ENCODE measurements around the gene KNOP1.
"Not testable (repeated sequence)": the region's sequence is repeated elsewhere in the genome, so short reads cannot be mapped to it uniquely, and the experiment has no call there.

Gene KNOP1

DNA sequence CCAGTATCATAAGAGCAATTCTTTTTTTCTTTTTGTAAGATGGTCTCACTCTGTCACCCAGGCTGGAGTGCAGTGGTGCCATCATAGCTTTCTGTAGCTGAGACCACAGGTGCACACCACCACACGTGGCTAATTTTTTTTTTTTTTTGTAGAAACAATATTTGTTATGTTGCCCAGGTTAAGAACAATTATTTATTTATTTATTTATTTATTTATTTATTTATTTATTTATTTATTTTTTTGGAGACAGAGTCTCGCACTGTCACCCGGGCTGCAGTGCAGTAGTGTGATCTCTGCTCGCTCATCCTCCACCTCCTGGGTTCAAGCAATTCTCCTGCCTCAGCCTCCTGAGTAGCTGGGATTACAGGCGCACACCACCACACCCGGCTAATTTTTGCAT lies 38.7 kb downstream of the KNOP1 start:
- not testable (repeated sequence) for DNase-seq

GRCh38 chr16:19678804-19679203 lies 39.2 kb downstream of the KNOP1 start:
- DNase-seq = no peak

DNA sequence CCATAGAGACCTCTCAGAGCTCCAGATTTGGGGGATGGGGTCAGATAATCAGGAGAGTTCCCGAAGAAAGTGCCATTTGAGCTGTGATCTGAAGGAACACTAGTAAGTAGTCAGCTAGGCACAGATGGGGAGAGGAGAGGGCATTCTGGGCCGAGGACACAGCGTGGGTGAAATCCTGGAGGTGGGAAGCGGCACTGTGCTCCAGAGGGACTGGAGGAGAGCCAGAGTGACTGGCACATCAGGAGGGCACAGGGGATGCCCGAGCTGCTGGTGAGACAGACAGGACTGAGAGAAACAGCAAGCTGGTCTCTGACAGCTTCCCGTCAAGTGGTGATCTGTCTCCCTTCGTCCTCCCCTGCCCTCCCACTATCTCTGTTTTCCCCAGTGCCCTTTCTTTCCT lies 40.6 kb downstream of the KNOP1 start:
- no peak for DNase-seq

DNA sequence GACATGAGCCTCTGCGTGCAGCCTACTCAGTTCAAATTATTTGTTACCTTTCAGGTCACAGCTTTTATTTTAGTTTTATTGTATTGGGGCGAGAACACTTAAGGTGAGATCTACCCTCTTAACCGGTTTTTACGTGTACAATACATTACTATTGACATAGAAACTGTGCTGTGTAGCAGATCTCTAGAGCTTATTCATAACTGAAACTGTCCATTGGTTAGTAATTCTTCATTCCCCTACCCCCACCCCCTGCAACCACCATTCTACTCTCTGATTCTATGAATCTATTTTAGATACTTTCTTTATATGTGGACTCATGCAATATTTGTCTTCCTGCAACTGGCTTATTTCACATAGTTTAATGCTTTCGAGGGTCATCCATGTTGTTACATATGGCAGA lies 43.5 kb downstream of the KNOP1 start:
- DNase-seq = no peak

DNA sequence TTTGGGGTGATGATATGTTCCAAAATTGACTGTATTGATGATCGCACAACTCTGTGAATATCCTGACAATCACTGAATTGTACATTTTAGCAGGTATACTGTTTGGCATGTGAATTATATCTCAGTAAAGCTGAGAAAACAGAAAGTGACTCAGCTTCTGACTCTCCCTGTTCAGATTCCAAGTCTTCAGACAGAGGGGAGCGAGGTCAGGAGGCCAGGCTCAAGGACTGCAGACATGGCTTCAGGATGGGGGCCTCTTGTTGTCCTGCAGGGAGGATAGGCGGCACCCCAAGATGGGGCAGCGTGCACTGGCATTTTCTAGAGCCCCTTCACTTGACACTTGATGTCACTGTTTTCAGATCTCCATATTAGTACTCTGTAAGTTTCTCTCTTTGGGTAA lies 45.6 kb downstream of the KNOP1 start:
- no peak for DNase-seq

GRCh38 chr16:19666477-19666876 lies 51.5 kb downstream of the KNOP1 start:
- DNase-seq = no peak

GRCh38 chr16:19665313-19665712 lies 52.7 kb downstream of the KNOP1 start:
- not testable (repeated sequence) for DNase-seq

DNA sequence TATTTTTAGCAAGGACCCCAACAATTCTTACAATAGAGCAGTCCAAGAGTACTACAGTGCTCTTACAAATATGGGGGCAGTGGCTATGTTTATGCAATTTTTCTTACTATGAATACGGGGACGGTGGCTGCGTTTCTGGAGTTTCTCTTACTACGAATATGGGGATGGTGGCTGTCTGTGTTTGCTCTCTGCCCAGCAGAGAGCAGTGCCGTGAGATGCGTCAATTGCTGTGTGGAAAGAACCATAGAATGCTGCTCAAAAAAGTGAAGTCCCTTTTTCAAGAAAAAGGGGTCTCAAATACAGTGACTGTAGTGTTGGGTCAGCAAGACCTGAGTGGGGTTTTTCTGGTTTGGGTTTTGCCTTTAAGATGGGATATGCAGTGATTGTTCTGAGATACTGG lies 53.9 kb downstream of the KNOP1 start:
- DNase-seq = no peak

DNA sequence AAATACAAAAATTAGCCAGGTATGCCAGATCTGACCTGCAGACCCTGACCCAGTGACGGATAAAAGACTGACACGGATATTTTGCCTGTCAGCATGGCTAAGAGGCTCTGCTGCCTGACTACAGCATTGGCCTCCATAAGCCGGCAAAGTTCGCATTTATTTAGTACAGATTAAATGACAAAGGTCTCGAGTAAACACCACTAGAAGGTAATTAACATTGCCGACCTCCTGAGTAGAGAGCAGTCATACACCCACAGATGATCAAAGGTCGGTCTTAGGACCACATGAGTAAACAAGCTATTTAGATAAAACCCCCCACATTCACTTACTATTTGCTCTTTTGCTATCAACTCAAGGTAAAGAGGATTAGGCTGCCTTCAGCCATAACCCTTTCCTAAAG lies 55.7 kb downstream of the KNOP1 start:
- no peak for DNase-seq

DNA sequence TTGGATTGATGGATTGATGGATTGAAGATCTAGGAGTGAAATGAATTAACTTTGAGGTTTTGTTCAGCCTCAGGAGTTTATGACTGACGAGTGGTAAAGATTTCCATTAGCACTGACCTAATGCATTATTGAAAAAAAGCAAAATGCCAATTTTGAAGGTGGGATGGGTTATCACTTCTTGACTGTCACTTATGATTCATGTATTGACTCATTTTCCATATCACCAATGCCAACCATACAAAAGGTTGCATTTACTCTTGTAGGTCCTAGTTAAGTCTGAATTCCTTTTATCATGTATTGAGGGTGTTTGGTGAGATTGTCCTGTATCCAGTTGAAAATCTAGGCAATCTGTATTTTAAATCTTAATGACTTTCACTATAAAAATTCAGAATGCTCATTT lies 57.6 kb downstream of the KNOP1 start:
- peak; percentile 9 for DNase-seq

DNA sequence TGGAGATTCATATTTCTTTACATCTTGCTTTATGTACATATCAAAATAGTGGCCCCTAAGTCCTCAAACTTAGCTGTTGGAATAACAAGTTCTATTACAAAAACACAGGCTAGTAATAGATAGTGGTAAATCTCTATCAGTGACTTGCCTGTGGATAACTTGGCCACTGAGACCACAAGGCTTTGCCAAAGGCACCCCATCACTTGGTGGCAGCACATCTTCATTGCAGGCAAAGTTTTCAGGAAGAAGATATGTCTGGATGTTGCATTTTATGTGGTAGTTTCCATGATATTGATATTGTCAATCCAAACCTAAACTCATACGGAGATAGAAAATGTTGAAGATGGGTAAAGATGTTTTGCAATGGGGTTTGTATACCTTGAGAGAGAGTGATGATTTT lies 58.5 kb downstream of the KNOP1 start:
- DNase-seq = no peak

- no peak for DNase-seq
Measured at GRCh38 chr16:19657831-19658230, 60.2 kb downstream of the KNOP1 start.

GRCh38 chr16:19655242-19655777 lies 62.7 kb downstream of the KNOP1 start:
- DNase-seq = no peak

- no peak for DNase-seq
Measured at GRCh38 chr16:19654147-19654546, 63.9 kb downstream of the KNOP1 start.
